Adipocyte (in vitro differentiated cells): ENCODE measurements around the gene OOSP4A.
"Not testable (repeated sequence)": the region's sequence is repeated elsewhere in the genome, so short reads cannot be mapped to it uniquely, and the experiment has no call there.

Experiments
- DNase-seq: peaks from one replicate; pipeline ENCODE4 v3.0.0-alpha.2; 2015; ENCODE audit warnings: low read depth
- H3K27me3 ChIP-seq: replicated peaks from 2 replicates; pipeline ENCODE4 v1.7.0; 2013; ENCODE audit warnings: mild to moderate bottlenecking, low read length, moderate library complexity; ENCODE audit not compliant: control insufficient read depth, insufficient read depth
- H3K36me3 ChIP-seq: 2 replicates; pipeline ENCODE4 v1.7.0; 2013; ENCODE audit warnings: low read length, mild to moderate bottlenecking, moderate library complexity; ENCODE audit not compliant: control insufficient read depth, insufficient read depth, severe bottlenecking
- H3K4me1 ChIP-seq: 2 replicates; pipeline ENCODE4 v1.7.0; 2013; ENCODE audit warnings: mild to moderate bottlenecking, low read length, moderate library complexity; ENCODE audit not compliant: control insufficient read depth, insufficient read depth
- H3K4me3 ChIP-seq: 2 replicates; pipeline ENCODE4 v1.7.0; 2013; ENCODE audit warnings: mild to moderate bottlenecking, low read length, moderate library complexity
- H3K9ac ChIP-seq: 2 replicates; pipeline ENCODE4 v1.7.0; 2013; ENCODE audit warnings: mild to moderate bottlenecking, low read length, moderate library complexity
- H3K9me3 ChIP-seq: 2 replicates; pipeline ENCODE4 v1.7.0; 2013; ENCODE audit warnings: mild to moderate bottlenecking, low read length, moderate library complexity; ENCODE audit not compliant: control insufficient read depth

The OOSP4A gene

GRCh38 chr11:59981106-59981770 is 17.4 kb downstream of the OOSP4A start:
- DNase-seq = no peak
- Histone ChIP-seq H3K4me3 (no peak overlapping the region), H3K27me3 (no peaks in the 10 kb centered on the region), H3K4me1 (no peaks in the 10 kb centered on the region), H3K36me3 (no peaks in the 10 kb centered on the region), H3K9me3 (no peaks in the 10 kb centered on the region), H3K9ac (no peak overlapping the region)

GRCh38 chr11:59982037-59982436 is 18.2 kb downstream of the OOSP4A start:
- H3K4me3 ChIP-seq, H3K27me3 ChIP-seq, H3K9ac ChIP-seq, H3K36me3 ChIP-seq, DNase-seq, H3K4me1 ChIP-seq, H3K9me3 ChIP-seq: not testable (repeated sequence)

DNA sequence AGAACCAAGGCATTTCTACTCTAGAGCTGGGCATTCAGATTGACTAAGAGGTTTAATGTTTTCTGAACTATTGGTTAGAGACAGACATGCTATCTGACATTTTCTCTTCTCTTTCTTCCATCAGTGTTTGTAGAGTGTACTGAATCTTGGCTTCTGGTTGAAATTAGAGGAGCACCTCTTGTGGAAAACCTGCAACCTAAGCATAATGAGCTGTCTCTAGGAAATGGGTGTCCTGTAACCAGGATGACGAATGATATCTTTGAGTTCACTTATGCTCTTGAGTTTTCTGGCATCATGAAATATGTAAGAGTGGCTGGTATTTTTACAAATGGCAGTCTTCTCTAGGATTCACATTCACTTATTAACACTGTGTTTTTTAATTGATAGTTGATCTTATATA is 19.4 kb downstream of the OOSP4A start:
- Histone ChIP-seq H3K9me3 (no peaks in the 10 kb centered on the region), H3K36me3 (no peaks in the 10 kb centered on the region)

DNA sequence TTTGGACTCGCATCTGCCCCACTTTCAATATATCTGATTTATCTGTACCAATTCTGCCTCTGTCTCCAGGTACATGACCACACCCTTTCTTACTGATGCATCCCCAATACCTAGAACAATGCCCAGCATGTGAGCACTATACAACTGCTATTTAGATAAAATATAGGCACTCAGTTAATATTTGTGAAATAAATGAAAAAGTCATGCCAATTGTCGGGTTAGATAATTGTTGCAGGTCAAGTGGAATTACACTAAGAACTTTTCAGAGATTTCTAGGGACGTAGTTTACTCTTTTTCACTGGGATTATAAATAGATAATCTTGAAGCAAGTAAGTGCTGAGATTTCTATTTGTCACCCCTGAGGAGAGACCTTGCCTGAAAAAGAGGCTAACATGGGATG is 20.5 kb downstream of the OOSP4A start:
- H3K36me3 ChIP-seq = no peaks in the 10 kb centered on the region
- no peak overlapping the region for H3K4me3 ChIP-seq
- no peaks in the 10 kb centered on the region for H3K4me1 ChIP-seq
- H3K9me3 ChIP-seq = no peaks in the 10 kb centered on the region
- no peak for DNase-seq
- no peaks in the 10 kb centered on the region for H3K27me3 ChIP-seq
- H3K9ac ChIP-seq = no peak overlapping the region

More for the DNA sequence above, 19.4 kb downstream of the OOSP4A start:
- Histone ChIP-seq H3K9ac (no peak overlapping the region), H3K27me3 (no peaks in the 10 kb centered on the region), H3K4me3 (no peak overlapping the region), H3K4me1 (no peaks in the 10 kb centered on the region)
- DNase-seq = no peak

GRCh38 chr11:59990421-59990820 is 26.6 kb downstream of the OOSP4A start:
- Histone ChIP-seq H3K27me3 (no peaks in the 10 kb centered on the region), H3K4me1 (no peaks in the 10 kb centered on the region), H3K9ac (no peak overlapping the region), H3K9me3 (peaks cover 9% of the 10 kb centered on the region), H3K4me3 (no peak overlapping the region), H3K36me3 (no peaks in the 10 kb centered on the region)
- DNase-seq = no peak

GRCh38 chr11:59992425-59992824 is 28.6 kb downstream of the OOSP4A start:
- Histone ChIP-seq H3K36me3 (no peaks in the 10 kb centered on the region), H3K9ac (no peak overlapping the region), H3K27me3 (no peaks in the 10 kb centered on the region), H3K4me1 (no peaks in the 10 kb centered on the region), H3K4me3 (no peak overlapping the region), H3K9me3 (peaks cover 9% of the 10 kb centered on the region)
- DNase-seq = no peak

DNA sequence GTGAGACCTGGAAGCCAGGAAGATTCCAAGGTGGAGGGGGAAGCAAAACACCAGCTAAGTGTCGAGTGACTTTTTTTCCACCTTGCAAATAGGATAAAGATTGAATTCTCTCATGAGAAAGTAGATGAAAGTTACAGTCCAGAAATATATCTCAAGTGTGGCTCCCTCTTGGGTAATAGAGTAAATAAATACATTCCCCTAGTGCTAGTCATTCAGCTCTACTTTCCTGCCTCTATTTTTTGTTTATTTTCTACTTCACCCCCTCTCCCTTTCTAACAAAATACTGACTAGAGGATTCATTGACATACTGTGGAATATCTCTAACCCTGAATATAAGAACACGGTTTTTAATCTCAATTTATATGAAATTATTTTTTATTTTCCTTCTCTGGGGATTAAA is 34.0 kb downstream of the OOSP4A start:
- H3K27me3 ChIP-seq = no peaks in the 10 kb centered on the region
- H3K9ac ChIP-seq = no peak overlapping the region
- no peaks in the 10 kb centered on the region for H3K4me1 ChIP-seq
- H3K4me3 ChIP-seq = no peak overlapping the region
- H3K9me3 ChIP-seq = peaks cover 7% of the 10 kb centered on the region
- no peak for DNase-seq
- H3K36me3 ChIP-seq = no peaks in the 10 kb centered on the region

GRCh38 chr11:59999691-60000090 is 35.9 kb downstream of the OOSP4A start:
- H3K4me1 ChIP-seq = no peaks in the 10 kb centered on the region
- peaks cover 7% of the 10 kb centered on the region for H3K9me3 ChIP-seq
- H3K4me3 ChIP-seq = no peak overlapping the region
- no peaks in the 10 kb centered on the region for H3K27me3 ChIP-seq
- no peaks in the 10 kb centered on the region for H3K36me3 ChIP-seq
- no peak for DNase-seq
- H3K9ac ChIP-seq = no peak overlapping the region

DNA sequence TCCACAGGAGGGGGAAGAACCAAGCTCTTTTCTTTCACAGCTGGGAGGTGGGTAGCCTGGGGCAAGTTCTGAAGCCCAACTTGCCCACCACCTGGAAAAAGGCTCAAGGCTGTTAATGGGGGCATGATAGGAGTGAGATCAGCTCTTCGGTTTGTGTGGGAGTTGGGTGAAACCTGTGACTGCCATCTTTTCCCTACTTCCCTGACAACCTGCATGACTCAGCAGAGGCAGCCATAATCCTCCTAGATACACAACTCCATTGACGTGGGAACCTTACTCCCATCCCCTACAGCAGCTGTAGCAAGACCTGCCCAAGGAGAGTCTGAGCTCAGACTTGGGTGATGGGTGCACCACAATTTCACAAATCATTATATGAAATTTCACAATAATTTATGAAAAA is 39.9 kb downstream of the OOSP4A start:
- no peak overlapping the region for H3K4me3 ChIP-seq
- H3K9ac ChIP-seq = no peak overlapping the region
- H3K4me1 ChIP-seq = no peaks in the 10 kb centered on the region
- H3K9me3 ChIP-seq = peaks cover 7% of the 10 kb centered on the region
- no peaks in the 10 kb centered on the region for H3K27me3 ChIP-seq
- no peaks in the 10 kb centered on the region for H3K36me3 ChIP-seq
- no peak for DNase-seq

GRCh38 chr11:60005360-60005759 is 41.5 kb downstream of the OOSP4A start:
- H3K9ac ChIP-seq = no peak overlapping the region
- no peak for DNase-seq

GRCh38 chr11:60016881-60017280 is 53.0 kb downstream of the OOSP4A start, which contains the start of gene OOSP4B:
Gene OOSP4B, plus strand, starts transcription at chr11:60017181.
- H3K36me3 ChIP-seq = no peaks in the 10 kb centered on the region
- no peak within 1 kb of the TSS for H3K9ac ChIP-seq
- no peaks in the 10 kb centered on the region for H3K9me3 ChIP-seq
- H3K4me3 ChIP-seq = no peak within 1 kb of the TSS
- no peaks in the 10 kb centered on the region for H3K27me3 ChIP-seq
- DNase-seq = no peak
- H3K4me1 ChIP-seq = no peaks in the 10 kb centered on the region

More at GRCh38 chr11:60005360-60005759, 41.5 kb downstream of the OOSP4A start:
- Histone ChIP-seq H3K9me3 (no peaks in the 10 kb centered on the region), H3K27me3 (no peaks in the 10 kb centered on the region), H3K4me1 (no peaks in the 10 kb centered on the region), H3K4me3 (no peak overlapping the region), H3K36me3 (no peaks in the 10 kb centered on the region)

DNA sequence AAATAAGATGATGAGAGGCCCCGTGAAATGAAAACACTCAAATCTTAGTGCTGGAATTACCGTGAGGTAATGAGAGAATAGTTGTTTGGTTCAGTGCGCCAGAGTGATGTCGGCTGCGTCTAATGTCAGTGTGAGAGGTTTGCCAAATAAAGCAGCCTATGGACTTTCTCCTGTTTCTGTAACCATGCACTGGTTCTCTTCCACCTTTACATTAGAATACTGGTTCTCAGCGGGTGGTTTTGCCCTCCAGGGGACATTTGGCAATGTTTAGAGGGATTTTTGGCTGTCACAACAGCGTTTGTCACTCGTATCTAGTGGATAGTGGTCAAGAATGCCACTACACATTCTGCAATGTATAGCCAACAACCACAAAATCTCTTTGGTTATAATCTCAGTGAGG is 54.2 kb downstream of the OOSP4A start:
- H3K4me1 ChIP-seq = no peaks in the 10 kb centered on the region
- no peaks in the 10 kb centered on the region for H3K36me3 ChIP-seq
- DNase-seq = no peak
- no peak overlapping the region for H3K9ac ChIP-seq
- no peaks in the 10 kb centered on the region for H3K27me3 ChIP-seq
- H3K4me3 ChIP-seq = no peak overlapping the region
- H3K9me3 ChIP-seq = no peaks in the 10 kb centered on the region
